H1 (cell line): ENCODE results near the gene POLR2M. TPM values are rescaled to one million over a fixed set of nuclear protein-coding genes. Genes with fewer than 3 reads are reported as not detected.

ENCODE experiments used
- CTCF ChIA-PET: fragments of 300-600 bp; sonication (Branson Sonifier 250); formaldehyde crosslinking; loops from one replicate; lab custom pipeline; 2021; ENCODE audit not compliant: partially characterized antibody; lab: Charles Lee
- POLR2A ChIA-PET: fragments of 300-600 bp; sonication (Branson Sonifier 250); formaldehyde crosslinking; loops from one replicate; lab custom pipeline; 2021; ENCODE audit warnings: inconsistent platforms; ENCODE audit not compliant: partially characterized antibody; lab: Charles Lee
- DNase-seq, 2 experiments: peaks; one replicate each; pipeline versions ENCODE4 v3.0.0 to v3.0.0-alpha.2; 2010 to 2022; ENCODE audit warnings: low spot score in 2 of 2, low read depth in 1 of 2, mixed read lengths in 1 of 2
- FAIRE-seq: peaks from 2 replicates; lab custom pipeline; 2011; peaks lifted over from hg19 to GRCh38; lab: Jason Lieb, UNC
- H2AFZ ChIP-seq: 2 replicates; pipeline ENCODE4 v1.8.1; 2012; ENCODE audit warnings: low read length, inconsistent platforms
- H2AK5ac ChIP-seq: 2 replicates; pipeline ENCODE4 v1.6.1; 2013; ENCODE audit warnings: low read depth, low read length
- H2BK120ac ChIP-seq: replicated peaks from 2 replicates; pipeline ENCODE3; 2013; ENCODE audit warnings: low read depth, low read length, inconsistent platforms
- H2BK12ac ChIP-seq: 2 replicates; pipeline ENCODE4 v1.6.1; 2013; ENCODE audit warnings: low read depth, low read length
- H2BK15ac ChIP-seq: 2 replicates; pipeline ENCODE4 v1.6.1; 2013; ENCODE audit warnings: low read length
- H2BK20ac ChIP-seq: 2 replicates; pipeline ENCODE4 v1.6.1; 2013; ENCODE audit warnings: low read length
- H2BK5ac ChIP-seq: 2 replicates; pipeline ENCODE4 v1.6.1; 2013; ENCODE audit warnings: low read depth, low read length
- H3K14ac ChIP-seq: 2 replicates; pipeline ENCODE4 v1.6.1; 2013; ENCODE audit warnings: inconsistent platforms; ENCODE audit not compliant: insufficient read length
- H3K18ac ChIP-seq: 2 replicates; pipeline ENCODE4 v1.6.1; 2013; ENCODE audit warnings: low read length; ENCODE audit errors: extremely low read depth
- H3K23ac ChIP-seq: 2 replicates; pipeline ENCODE4 v1.6.1; 2013; ENCODE audit warnings: inconsistent platforms; ENCODE audit not compliant: insufficient read length
- H3K23me2 ChIP-seq: 2 replicates; pipeline ENCODE4 v1.6.1; 2013; ENCODE audit warnings: low read depth, low read length
- H3K27ac ChIP-seq: 2 replicates; pipeline ENCODE4 v1.6.1; 2011; ENCODE audit warnings: low read depth, low read length, inconsistent platforms
- H3K27me3 ChIP-seq, 4 experiments: replicated peaks in 1 of 4; 1 replicate in 1 of 4; 2 replicates in 3 of 4; pipeline versions ENCODE4 v1.6.1 to v1.8.1; 2011 to 2013; ENCODE audit warnings: low read length in 3 of 4, mild to moderate bottlenecking in 3 of 4, inconsistent platforms in 2 of 4, mixed read lengths in 2 of 4, moderate library complexity in 1 of 4; ENCODE audit not compliant: control insufficient read depth in 3 of 4, insufficient read depth in 3 of 4; ENCODE audit errors: extremely low read depth in 1 of 4
- H3K36me3 ChIP-seq, 4 experiments: 2 replicates each; pipeline versions ENCODE4 v1.6.1 to v1.8.1; 2011 to 2013; ENCODE audit warnings: mild to moderate bottlenecking in 4 of 4, low read length in 3 of 4, moderate library complexity in 2 of 4, control low read depth in 1 of 4, inconsistent platforms in 1 of 4; ENCODE audit not compliant: insufficient read depth in 4 of 4, control insufficient read depth in 2 of 4
- H3K4ac ChIP-seq: replicated peaks from 2 replicates; pipeline ENCODE3; 2013; ENCODE audit warnings: low read length, low read depth, mixed read lengths, inconsistent platforms; ENCODE audit not compliant: insufficient read length
- H3K4me1 ChIP-seq, 4 experiments: replicated peaks in 1 of 4; 1 replicate in 1 of 4; 2 replicates in 3 of 4; pipeline versions ENCODE4 v1.6.1 to v1.8.1; 2011 to 2013; ENCODE audit warnings: low read length in 3 of 4, inconsistent platforms in 2 of 4, mixed read lengths in 1 of 4; ENCODE audit not compliant: insufficient read depth in 4 of 4, control insufficient read depth in 3 of 4
- H3K4me2 ChIP-seq, 2 experiments: 2 replicates each; pipeline versions ENCODE4 v1.6.1 to v1.8.1; 2011 to 2013; ENCODE audit warnings: low read depth in 2 of 2, low read length in 2 of 2, control low read depth in 1 of 2, inconsistent platforms in 1 of 2, mild to moderate bottlenecking in 1 of 2; ENCODE audit not compliant: insufficient read depth in 1 of 2
- H3K4me3 ChIP-seq, 4 experiments: fragments of 200-600, 300-600 bp in 1 of 4; sonication (generic), shearing (Covaris generic), sonication (Bioruptor Twin) in 1 of 4; 2 replicates each; pipeline versions ENCODE4 v1.5.1 to v1.8.1; 2011 to 2016; ENCODE audit warnings: low read length in 4 of 4, low read depth in 3 of 4, control low read depth in 2 of 4, inconsistent platforms in 2 of 4, mild to moderate bottlenecking in 2 of 4, mixed read lengths in 1 of 4, moderate library complexity in 1 of 4; ENCODE audit not compliant: insufficient read depth in 2 of 4; ENCODE audit errors: extremely low read depth in 1 of 4
- H3K56ac ChIP-seq: replicated peaks from 2 replicates; pipeline ENCODE3; 2013; ENCODE audit warnings: low read depth, mild to moderate bottlenecking, mixed read lengths, low read length, inconsistent platforms; ENCODE audit not compliant: insufficient read length
- H3K79me1 ChIP-seq: 2 replicates; pipeline ENCODE4 v1.6.1; 2013; ENCODE audit warnings: low read depth, low read length, control low read depth
- H3K79me2 ChIP-seq, 2 experiments: 2 replicates each; pipeline versions ENCODE4 v1.6.1 to v1.8.1; 2012 to 2013; ENCODE audit warnings: low read length in 2 of 2, mild to moderate bottlenecking in 2 of 2, inconsistent platforms in 1 of 2; ENCODE audit not compliant: insufficient read depth in 2 of 2, control insufficient read depth in 1 of 2
- H3K9ac ChIP-seq, 4 experiments: replicated peaks in 1 of 4; 1 replicate in 1 of 4; 2 replicates in 3 of 4; pipeline versions ENCODE4 v1.6.1 to v1.8.1; 2011 to 2013; ENCODE audit warnings: low read depth in 3 of 4, low read length in 3 of 4, control low read depth in 2 of 4, mild to moderate bottlenecking in 2 of 4, moderate library complexity in 2 of 4, inconsistent platforms in 1 of 4; ENCODE audit errors: extremely low read depth in 1 of 4
- H3K9me3 ChIP-seq, 2 experiments: 2 replicates each; pipeline versions ENCODE4 v1.6.1 to v1.8.1; 2012 to 2013; ENCODE audit warnings: mild to moderate bottlenecking in 2 of 2, moderate library complexity in 2 of 2, control low read depth in 1 of 2, inconsistent platforms in 1 of 2, low read depth in 1 of 2, low read length in 1 of 2, mixed read lengths in 1 of 2; ENCODE audit not compliant: insufficient read depth in 2 of 2
- H4K20me1 ChIP-seq, 2 experiments: replicated peaks in 1 of 2; 2 replicates each; pipeline versions ENCODE3 to v1.8.1; 2011 to 2013; ENCODE audit warnings: inconsistent platforms in 2 of 2, low read length in 2 of 2, mild to moderate bottlenecking in 1 of 2; ENCODE audit not compliant: insufficient read depth in 2 of 2, control insufficient read depth in 1 of 2
- H4K5ac ChIP-seq: 2 replicates; pipeline ENCODE4 v1.6.1; 2013; ENCODE audit warnings: low read length, low read depth, mixed read lengths, inconsistent platforms; ENCODE audit not compliant: insufficient read length
- H4K8ac ChIP-seq: 2 replicates; pipeline ENCODE4 v1.8.0; 2013; ENCODE audit warnings: mild to moderate bottlenecking, moderate library complexity, low read length, inconsistent platforms; ENCODE audit not compliant: insufficient read depth; ENCODE audit errors: extremely low read depth
- H4K91ac ChIP-seq: replicated peaks from 2 replicates; pipeline ENCODE3; 2013; ENCODE audit warnings: low read length, mixed read lengths, inconsistent platforms; ENCODE audit not compliant: insufficient read length
- ATF2 ChIP-seq: IDR thresholded peaks from 2 replicates; pipeline ENCODE4 v1.6.1; 2012; ENCODE audit warnings: low read length, inconsistent platforms
- BACH1 ChIP-seq: IDR thresholded peaks from 2 replicates; pipeline ENCODE4 v1.6.1; 2012; ENCODE audit warnings: low read length, improper control_type of control experiment
- CEBPB ChIP-seq: IDR thresholded peaks from 2 replicates; pipeline ENCODE4 v1.6.1; 2012; ENCODE audit warnings: low read depth, low read length
- CTBP2 ChIP-seq: IDR thresholded peaks from 2 replicates; pipeline ENCODE4 v1.7.0; 2011; ENCODE audit warnings: borderline replicate concordance, mild to moderate bottlenecking, moderate library complexity, mixed read lengths, low read length; ENCODE audit not compliant: insufficient read depth, insufficient read length
- E2F6 ChIP-seq: IDR thresholded peaks from 2 replicates; pipeline ENCODE4 v1.6.1; 2012; ENCODE audit warnings: inconsistent platforms
- EZH2 ChIP-seq: fragments of 200-600 bp; sonication (generic); IDR thresholded peaks from 2 replicates; pipeline ENCODE4 v1.7.1; 2012; ENCODE audit warnings: low read depth, mild to moderate bottlenecking, moderate library complexity, low read length, inconsistent platforms; ENCODE audit not compliant: severe bottlenecking
- GABPA ChIP-seq: IDR thresholded peaks from 2 replicates; pipeline ENCODE4 v1.6.1; 2011; ENCODE audit warnings: mild to moderate bottlenecking, low read length, moderate library complexity, borderline replicate concordance; ENCODE audit not compliant: insufficient read depth
- MAFK ChIP-seq: IDR thresholded peaks from 2 replicates; pipeline ENCODE4 v1.6.1; 2012; ENCODE audit warnings: low read depth, mild to moderate bottlenecking, improper control_type of control experiment, low read length
- SP1 ChIP-seq: IDR thresholded peaks from 2 replicates; pipeline ENCODE4 v1.6.1; 2011; ENCODE audit warnings: low read depth, low read length
- SRF ChIP-seq: IDR thresholded peaks from 2 replicates; pipeline ENCODE4 v1.6.1; 2011; ENCODE audit warnings: mild to moderate bottlenecking, low read depth, low read length, moderate library complexity
- WGBS, 2 experiments: shearing (Covaris generic) in 1 of 2; methylation state at CpG; one replicate each; pipeline versions ENCODE4 v1.1.6 to v1.1.7; 2013 to 2015; ENCODE audit warnings: low lambda C conversion rate in 2 of 2, mixed read lengths in 2 of 2, inconsistent platforms in 1 of 2, low coverage in 1 of 2, missing lambda C conversion rate in 1 of 2; ENCODE audit not compliant: insufficient replicate concordance in 2 of 2, insufficient coverage in 1 of 2, insufficient read length in 1 of 2; ENCODE audit errors: extremely low coverage in 1 of 2, missing lambda C conversion rate in 1 of 2; 5-methylcytosine and 5-hydroxymethylcytosine counted together
- polyA plus RNA-seq, 7 experiments: library from polyadenylated mRNA; depleted of rRNA in 3 of 7; stranded (reverse) in 5 of 7; unstranded in 2 of 7; fragments of >200 nt in 5 of 7; fragments of 200-250 nt in 2 of 7; gene quantifications; 1 replicate in 5 of 7; 2 replicates in 1 of 7; 4 replicates in 1 of 7; pipeline versions ENCODE4 v1.2.1 to v1.2.3, GENCODE V29; 2011 to 2013; ENCODE audit warnings: missing spikeins in 2 of 7, mixed read lengths in 2 of 7
- total RNA-seq: library from RNA; stranded (reverse); fragmentation: NEBNext Ultra II Directional; extraction: Animal tissue kit (Norgen Biotek cat#: 25700); gene quantifications from 2 replicates; pipeline ENCODE4 v1.2.1, GENCODE V29; 2021

Gene POLR2M
- total and polyA plus RNA-seq, 2 of the 8 experiments (the other 6 are each of a cell fraction or from before 2014, with no cell fraction given) = 32.7 to 55.1 TPM

- Histone ChIP-seq H3K4me3 (no peak overlapping the region), H3K9ac (no peak overlapping the region), H4K91ac (no peak overlapping the region), H2BK5ac (no peak overlapping the region), H3K23me2 (no peaks in the 10 kb centered on the region), H3K27ac (no peak overlapping the region), H2AK5ac (no peak overlapping the region), H2AFZ (no peak overlapping the region; the same call in 1 of the 2 replicates), H3K4ac (no peak overlapping the region), H3K18ac (no peak overlapping the region), H3K4me1 (no peaks in the 10 kb centered on the region), H3K56ac (no peak overlapping the region), H3K14ac (no peak overlapping the region), H3K79me2 (no peaks in the 10 kb centered on the region), H2BK15ac (no peak overlapping the region), H3K36me3 (no peaks in the 10 kb centered on the region), H3K4me2 (no peak overlapping the region), H4K20me1 (no peaks in the 10 kb centered on the region), H2BK20ac (no peak overlapping the region), H3K27me3 (no peaks in the 10 kb centered on the region), H2BK12ac (no peak overlapping the region), H4K8ac (no peak overlapping the region), H4K5ac (no peak overlapping the region), H3K9me3 (no peaks in the 10 kb centered on the region), H3K79me1 (no peaks in the 10 kb centered on the region), H2BK120ac (no peak overlapping the region), H3K23ac (no peak overlapping the region)
- DNase-seq (no peak), FAIRE-seq (no peak)
- CTCF ChIA-PET = interaction anchor here (1.0 kb wide), 1 partner anchor 20 kb away, joined by 4 read pairs; no protein-coding TSS in a partner anchor
- WGBS, 2 experiments = 92% methylated on average over 9 of the region's 9 CpGs; no CpG with 5 or more reads in 1 of the 2 experiments
- POLR2A ChIA-PET = interaction anchor here (1.6 kb wide), 1 partner anchor 31 kb away, joined by 12 read pairs; the partner anchor contains the start of gene POLR2M
- TF ChIP-seq BACH1 (no peak), CEBPB (no peak), ATF2 (no peak), SP1 (no peak), E2F6 (no peak), MAFK (no peak), SRF (no peak), EZH2 (no peak), GABPA (no peak), CTBP2 (no peak)
Measured at GRCh38 chr15:57675481-57676181, 30.9 kb upstream of the POLR2M start.
